Panc1 (cell line): ENCODE data around the gene GPBAR1. TPM values are rescaled to one million over a fixed set of nuclear protein-coding genes. Genes with fewer than 3 reads are reported as not detected.
"Not testable (repeated sequence)": the region's sequence is repeated elsewhere in the genome, so short reads cannot be mapped to it uniquely, and the experiment has no call there.

Experiments
- ATAC-seq: fragments of 200-7000 bp; cut with Tn5 transposase; 2 replicates; pipeline ENCODE4 v1.9.1; 2020; ENCODE audit warnings: mild to moderate bottlenecking, moderate library complexity
- BruUV-seq: library from RNA; stranded (reverse); fragments of 400-500 nt; replicated peaks from 2 replicates; lab custom pipeline; 2021; lab: Mats Ljungman, UMichigan
- CTCF ChIA-PET: fragments of 300-600 bp; sonication (Branson Sonifier 250); formaldehyde crosslinking; loops from one replicate; lab custom pipeline; 2022; ENCODE audit warnings: antibody characterized with exemption; lab: Charles Lee
- POLR2A ChIA-PET: fragments of 300-600 bp; sonication (Branson Sonifier 250); formaldehyde crosslinking; loops from one replicate; lab custom pipeline; 2022; ENCODE audit warnings: antibody characterized with exemption; lab: Charles Lee
- DNase-seq: peaks from one replicate; pipeline ENCODE4 v3.0.0-alpha.2; 2010; ENCODE audit warnings: low read depth, low spot score
- H3K27ac ChIP-seq: 2 replicates; pipeline ENCODE4 v1.5.1; 2011; ENCODE audit warnings: mild to moderate bottlenecking, low read length, inconsistent platforms
- H3K27me3 ChIP-seq: fragments of 200-500 bp; sonication (Bioruptor generic); 2 replicates; pipeline ENCODE4 v1.6.0; 2014; ENCODE audit warnings: low read length, inconsistent platforms; ENCODE audit not compliant: control insufficient read depth, insufficient read depth
- H3K36me3 ChIP-seq: fragments of 200-500 bp; sonication (Bioruptor generic); 2 replicates; pipeline ENCODE4 v1.5.1; 2014; ENCODE audit warnings: inconsistent platforms, mild to moderate bottlenecking, low read length, moderate library complexity; ENCODE audit not compliant: control insufficient read depth, insufficient read depth
- H3K4me1 ChIP-seq: 2 replicates; pipeline ENCODE4 v1.5.1; 2011; ENCODE audit warnings: inconsistent platforms, mild to moderate bottlenecking, low read length, moderate library complexity; ENCODE audit not compliant: control insufficient read depth, insufficient read depth
- H3K4me3 ChIP-seq, 2 experiments: 2 replicates each; pipeline ENCODE4 v1.5.1; 2011 to 2012; ENCODE audit warnings: low read depth in 2 of 2, low read length in 2 of 2, mild to moderate bottlenecking in 2 of 2, inconsistent platforms in 1 of 2, moderate library complexity in 1 of 2
- H3K9me3 ChIP-seq: fragments of 200-500 bp; sonication (Bioruptor generic); 2 replicates; pipeline ENCODE4 v1.5.1; 2014; ENCODE audit warnings: low read depth, mild to moderate bottlenecking, inconsistent platforms, low read length, moderate library complexity; ENCODE audit not compliant: control insufficient read depth, insufficient read depth
- CTCF ChIP-seq: fragments of 450-650 bp; IDR thresholded peaks from 2 replicates; pipeline ENCODE4 v1.5.1; 2017; ENCODE audit warnings: mild to moderate bottlenecking
- POLR2AphosphoS5 ChIP-seq: IDR thresholded peaks from 2 replicates; pipeline ENCODE4 v1.6.1; 2012; ENCODE audit warnings: mild to moderate bottlenecking, low read depth, low read length, moderate library complexity
- SIN3A ChIP-seq: IDR thresholded peaks from 2 replicates; pipeline ENCODE4 v1.6.1; 2012; ENCODE audit warnings: low read depth, mild to moderate bottlenecking, low read length, moderate library complexity, borderline replicate concordance; ENCODE audit not compliant: insufficient read depth
- TCF7L2 ChIP-seq: IDR thresholded peaks from 2 replicates; pipeline ENCODE4 v1.6.1; 2011; ENCODE audit warnings: mild to moderate bottlenecking, low read depth, low read length, inconsistent platforms
- in situ Hi-C: cut with HindIII; loops from 2 replicates; pipeline ENCODE4 v1.10.0; 2016; ENCODE audit warnings: low sequenced_read_pairs, low pct_unique_long_range_greater_than_20kb
- intact Hi-C: fragments of 100-400 bp; cut with micrococcal nuclease; formaldehyde crosslinking; loops from one replicate; pipeline ENCODE4 v1.10.0; 2022; ENCODE audit not compliant: unreplicated experiment
- total RNA-seq: library from RNA; stranded (reverse); gene quantifications from one replicate; pipeline ENCODE4 v1.2.1, GENCODE V29; 2021; ENCODE audit not compliant: unreplicated experiment
- TF ChIP-seq, protein P1 (sequence below), 2 experiments: IDR thresholded peaks; 2 replicates each; pipeline ENCODE4 v1.6.1; 2011 to 2012; ENCODE audit warnings: low read depth in 2 of 2, control low read depth in 1 of 2, low read length in 1 of 2, mild to moderate bottlenecking in 1 of 2, moderate library complexity in 1 of 2; ENCODE audit not compliant: insufficient read depth in 1 of 2

GPBAR1 gene
- total RNA-seq, 1 experiment from 2014 or later: 0.18 TPM

DNA sequence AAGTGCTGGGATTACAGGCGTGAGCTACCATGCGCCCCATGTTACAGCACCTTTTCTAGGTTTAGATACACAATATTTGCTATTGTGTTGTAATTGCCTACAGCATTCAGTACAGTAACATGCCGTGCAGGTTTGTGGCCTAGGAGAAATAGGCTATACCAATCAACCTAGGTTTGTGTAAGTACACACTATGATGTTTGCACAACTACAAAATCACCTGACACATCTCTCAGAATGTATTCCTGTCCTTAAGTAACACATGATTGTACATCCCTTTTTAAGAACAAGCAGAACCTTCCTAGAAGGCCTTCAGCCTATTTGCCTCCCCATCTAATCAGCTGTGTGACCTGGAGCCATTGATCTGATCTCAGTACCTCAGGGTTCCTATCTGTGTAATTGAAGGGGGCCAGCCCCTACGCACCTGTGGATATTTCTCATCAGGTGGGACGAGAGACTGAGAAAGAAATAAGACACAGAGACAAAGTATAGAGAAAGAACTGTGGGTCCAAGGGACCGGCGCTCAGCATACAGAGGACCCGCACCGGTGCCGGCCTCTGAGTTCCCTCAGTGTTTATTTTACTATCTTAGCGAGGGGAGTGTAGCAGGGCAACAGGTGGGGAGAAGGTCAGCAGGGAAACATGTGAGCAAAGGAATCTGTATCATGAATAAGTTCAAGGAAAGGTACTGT lies 50.2 kb downstream of the GPBAR1 start:
- no peaks in the 10 kb centered on the region for H3K36me3 ChIP-seq
- intact Hi-C loops (no loop called here), in situ Hi-C loops (no loop called here)
- BruUV-seq: no TSS peak
- ChIA-PET POLR2A (no interaction called here), CTCF (no interaction called here)
- ATAC-seq (0 out of 2 replicates have a peak, but pooled peaks have one; percentile 14), DNase-seq (no peak)
- TF ChIP-seq TCF7L2: no peak
- no peak for TF ChIP-seq CTCF
- no peak for TF ChIP-seq POLR2AphosphoS5
- TF ChIP-seq, protein P1, sequence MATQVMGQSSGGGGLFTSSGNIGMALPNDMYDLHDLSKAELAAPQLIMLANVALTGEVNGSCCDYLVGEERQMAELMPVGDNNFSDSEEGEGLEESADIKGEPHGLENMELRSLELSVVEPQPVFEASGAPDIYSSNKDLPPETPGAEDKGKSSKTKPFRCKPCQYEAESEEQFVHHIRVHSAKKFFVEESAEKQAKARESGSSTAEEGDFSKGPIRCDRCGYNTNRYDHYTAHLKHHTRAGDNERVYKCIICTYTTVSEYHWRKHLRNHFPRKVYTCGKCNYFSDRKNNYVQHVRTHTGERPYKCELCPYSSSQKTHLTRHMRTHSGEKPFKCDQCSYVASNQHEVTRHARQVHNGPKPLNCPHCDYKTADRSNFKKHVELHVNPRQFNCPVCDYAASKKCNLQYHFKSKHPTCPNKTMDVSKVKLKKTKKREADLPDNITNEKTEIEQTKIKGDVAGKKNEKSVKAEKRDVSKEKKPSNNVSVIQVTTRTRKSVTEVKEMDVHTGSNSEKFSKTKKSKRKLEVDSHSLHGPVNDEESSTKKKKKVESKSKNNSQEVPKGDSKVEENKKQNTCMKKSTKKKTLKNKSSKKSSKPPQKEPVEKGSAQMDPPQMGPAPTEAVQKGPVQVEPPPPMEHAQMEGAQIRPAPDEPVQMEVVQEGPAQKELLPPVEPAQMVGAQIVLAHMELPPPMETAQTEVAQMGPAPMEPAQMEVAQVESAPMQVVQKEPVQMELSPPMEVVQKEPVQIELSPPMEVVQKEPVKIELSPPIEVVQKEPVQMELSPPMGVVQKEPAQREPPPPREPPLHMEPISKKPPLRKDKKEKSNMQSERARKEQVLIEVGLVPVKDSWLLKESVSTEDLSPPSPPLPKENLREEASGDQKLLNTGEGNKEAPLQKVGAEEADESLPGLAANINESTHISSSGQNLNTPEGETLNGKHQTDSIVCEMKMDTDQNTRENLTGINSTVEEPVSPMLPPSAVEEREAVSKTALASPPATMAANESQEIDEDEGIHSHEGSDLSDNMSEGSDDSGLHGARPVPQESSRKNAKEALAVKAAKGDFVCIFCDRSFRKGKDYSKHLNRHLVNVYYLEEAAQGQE (IDR thresholded peaks at IDR 0.05; ENCODE audit: insufficient read depth in 1 of 2, low read depth in 2 of 2, low read length in 1 of 2): no peak
- TF ChIP-seq SIN3A: no peak
- no peak overlapping the region for H3K4me3 ChIP-seq
- H3K9me3 ChIP-seq: no peaks in the 10 kb centered on the region
- H3K27me3 ChIP-seq: no peaks in the 10 kb centered on the region
- no peaks in the 10 kb centered on the region for H3K4me1 ChIP-seq
- H3K27ac ChIP-seq: no peak overlapping the region

DNA sequence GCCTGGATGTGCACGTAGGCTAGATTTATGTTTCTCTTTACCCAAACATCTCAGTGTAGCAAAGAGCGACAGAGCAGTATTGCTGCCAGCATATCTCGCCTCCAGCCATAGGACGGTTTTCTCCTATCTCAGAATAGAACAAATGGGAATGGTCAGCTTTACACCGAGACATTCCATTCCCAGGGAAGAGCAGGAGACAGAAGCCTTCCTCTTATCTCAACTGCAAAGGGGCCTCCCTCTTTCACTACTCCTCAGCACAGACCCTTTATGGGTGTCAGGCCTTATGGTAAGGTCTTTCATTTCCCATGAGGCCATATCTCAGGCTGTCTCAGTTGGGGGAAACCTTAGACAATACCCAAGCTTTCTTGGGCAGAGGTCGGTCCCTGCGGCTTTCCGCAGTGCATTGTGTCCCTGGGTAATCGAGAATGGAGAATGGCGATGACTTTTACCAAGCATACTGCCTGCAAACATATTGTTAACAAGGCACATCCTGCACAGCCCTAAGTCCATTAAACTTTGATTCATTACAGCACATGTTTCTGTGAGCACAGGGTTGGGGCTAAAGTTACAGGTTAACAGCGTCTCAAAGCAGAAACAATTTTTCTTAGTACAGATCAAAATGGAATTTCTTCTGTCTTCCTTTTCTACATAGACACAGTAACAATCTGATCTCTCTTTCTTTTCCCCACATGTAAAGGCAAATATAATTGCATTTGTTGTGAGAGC lies 50.9 kb downstream of the GPBAR1 start:
- intact Hi-C loops, H3K9me3 ChIP-seq, H3K36me3 ChIP-seq, in situ Hi-C loops, H3K27ac ChIP-seq, CTCF ChIA-PET, DNase-seq, H3K27me3 ChIP-seq, BruUV-seq, ATAC-seq, H3K4me3 ChIP-seq, H3K4me1 ChIP-seq, POLR2A ChIA-PET: not testable (repeated sequence)

GRCh38 chr2:218312267-218312756 lies 51.5 kb downstream of the GPBAR1 start:
- TF ChIP-seq TCF7L2: no peak
- TF ChIP-seq, protein P1 (IDR thresholded peaks at IDR 0.05; ENCODE audit: insufficient read depth in 1 of 2, low read depth in 2 of 2, low read length in 1 of 2): no peak
- Histone ChIP-seq H3K27ac (no peak overlapping the region), H3K4me3 (no peak overlapping the region), H3K4me1 (no peaks in the 10 kb centered on the region), H3K36me3 (no peaks in the 10 kb centered on the region), H3K9me3 (no peaks in the 10 kb centered on the region), H3K27me3 (no peaks in the 10 kb centered on the region)
- CTCF ChIA-PET: no interaction called here
- in situ Hi-C loops: no loop called here
- DNase-seq (no peak), ATAC-seq (no peak)
- no TSS peak for BruUV-seq
- POLR2A ChIA-PET: no interaction called here
- intact Hi-C loops: no loop called here
